ENCODE results near the gene SOCS7. TPM values are rescaled to one million over a fixed set of nuclear protein-coding genes. Genes with fewer than 3 reads are reported as not detected.

Gene SOCS7
- total and polyA plus RNA-seq, 2 of the 4 experiments (the other 2 are of a cell fraction) = 6.5 to 6.8 TPM

- Histone ChIP-seq H2BK15ac (ENCODE audit: low read depth, low read length) (no peak overlapping the region), H3K14ac (replicated peaks; ENCODE audit: low read depth, low read length) (no peak overlapping the region), H3K27ac (ENCODE audit: insufficient read depth, low read length) (no peak overlapping the region), H3K9me3 (ENCODE audit: control insufficient read depth, insufficient read depth, low read length) (no peaks in the 10 kb centered on the region), H2AK5ac (ENCODE audit: low read depth, low read length) (peak overlapping the region; percentile 76; the same call in 1 of the 2 replicates), H2BK120ac (ENCODE audit: low read depth, low read length) (no peak overlapping the region), H3K23ac (ENCODE audit: low read depth, low read length) (peak overlapping the region; percentile 32; the same call in 1 of the 2 replicates), H2AK9ac (replicated peaks; ENCODE audit: low read depth, low read length, poor library complexity) (peak overlapping the region; percentile 82), H3K9ac (ENCODE audit: low read depth, low read length) (no peak overlapping the region), H3K18ac (ENCODE audit: low read depth, low read length) (no peak overlapping the region), H2BK5ac (ENCODE audit: low read depth, low read length, poor library complexity, severe bottlenecking) (no peak overlapping the region), H3K9me1 (ENCODE audit: insufficient read depth, low read length) (peaks cover 22% of the 10 kb centered on the region), H3K4ac (ENCODE audit: low read depth, low read length) (peak overlapping the region; percentile 52), H4K91ac (ENCODE audit: insufficient read depth, low read depth, low read length) (no peak overlapping the region), H3K27me3 (ENCODE audit: control insufficient read depth, insufficient read depth, low read length) (no peaks in the 10 kb centered on the region), H3K79me1 (ENCODE audit: low read depth in 1 of 2, low read length in 2 of 2) (peaks cover 28 to 85% of the 10 kb centered on the region in 2 experiments), H3K4me2 (ENCODE audit: low read depth, low read length) (no peak overlapping the region), H4K20me1 (ENCODE audit: insufficient read depth, low read length) (peaks cover 67% of the 10 kb centered on the region), H3K4me3 (ENCODE audit: insufficient read depth, low read depth, low read length) (no peak overlapping the region), H2BK20ac (ENCODE audit: low read depth, low read length) (no peak overlapping the region), H3K4me1 (ENCODE audit: control insufficient read depth, insufficient read depth, low read length) (peaks cover 25% of the 10 kb centered on the region), H3K56ac (ENCODE audit: extremely low read depth, insufficient read depth, low read length) (no peak overlapping the region), H4K5ac (ENCODE audit: low read depth, low read length) (no peak overlapping the region), H3K36me3 (ENCODE audit: control insufficient read depth, insufficient read depth, low read length) (peaks cover 3% of the 10 kb centered on the region; the same call in 1 of the 2 replicates), H4K8ac (ENCODE audit: low read depth in 2 of 2, low read length in 2 of 2) (no peak overlapping the region), H2AFZ (replicated peaks; ENCODE audit: low read length, poor library complexity) (no peak overlapping the region)
- intact Hi-C loops (cut with micrococcal nuclease) = loop anchor here (5.0 kb wide), 2 partner anchors 44 to 224 kb away; no protein-coding TSS in a partner anchor
- DNase-seq (no peak), ATAC-seq (ENCODE audit: low read depth) (no peak)
- 61% methylated on average over 2 of the region's 7 CpGs; no CpG with 5 or more reads in 1 of the 2 experiments for WGBS, 2 experiments (ENCODE audit: extremely low coverage in 2 of 2, insufficient read length in 1 of 2)
- CTCF ChIA-PET = interaction anchor here (0.9 kb wide), 2 partner anchors 8 to 22 kb away, joined by 3 to 4 read pairs; no protein-coding TSS in a partner anchor
- dilution Hi-C loops (cut with HindIII; ENCODE audit: low sequenced_read_pairs, unreplicated experiment) = no loop called here
- POLR2A ChIA-PET (ENCODE audit: unreplicated experiment) = no interaction called here
- no TSS peak for BruUV-seq (replicated peaks)
- in situ Hi-C loops (cut with MboI; ENCODE audit: low sequenced_read_pairs) = loop anchor here (5.0 kb wide), 1 partner anchor 39 kb away; no protein-coding TSS in a partner anchor
- TF ChIP-seq FOS (IDR thresholded peaks at IDR 0.05; ENCODE audit: low read depth, low read length) (no peak), MXI1 (IDR thresholded peaks at IDR 0.05; ENCODE audit: borderline replicate concordance, low read depth, low read length) (no peak), RFX5 (IDR thresholded peaks at IDR 0.05; ENCODE audit: low read depth, low read length) (no peak), BHLHE40 (IDR thresholded peaks at IDR 0.05; ENCODE audit: low read depth, low read length) (no peak), POLR2A (IDR thresholded peaks at IDR 0.05; ENCODE audit: low read depth, low read length) (no peak)
Observed at GRCh38 chr17:38443356-38444031, 91.8 kb downstream of the SOCS7 start.
